ENCODE results near the gene PAX3.

DNA sequence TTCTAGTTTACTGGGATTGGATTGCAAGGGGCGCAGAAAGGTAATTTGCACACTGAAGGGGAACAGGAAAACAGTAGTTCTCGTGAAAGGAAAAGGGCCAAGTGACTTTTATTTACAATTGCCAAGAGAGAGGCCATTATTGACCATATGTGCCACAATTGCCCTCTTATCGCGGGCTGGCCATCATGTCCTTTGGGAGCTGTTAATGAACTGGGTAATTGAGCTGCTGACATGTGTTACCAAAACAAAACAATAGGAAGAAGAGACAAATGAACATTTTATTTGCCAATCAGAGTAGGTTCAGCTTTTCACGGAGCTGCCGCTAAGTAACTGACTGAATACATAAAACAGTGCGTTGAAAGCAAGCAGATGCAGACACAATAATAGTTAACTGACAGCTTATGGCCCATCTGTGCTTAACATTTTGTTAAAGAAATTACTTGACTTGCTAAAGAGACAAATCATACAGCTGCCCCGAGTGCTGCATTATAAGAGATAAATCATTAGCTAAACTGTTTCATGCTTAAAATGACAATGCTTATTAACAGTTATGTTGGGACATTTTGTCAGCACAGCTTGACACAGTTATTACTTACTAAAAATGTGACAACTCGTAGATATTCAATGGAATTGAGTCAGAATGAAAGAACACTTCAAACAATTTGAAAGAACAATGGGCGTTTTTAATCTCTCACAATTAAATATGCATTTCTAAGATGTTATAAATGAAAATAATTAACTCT, 57.5 kb downstream of the PAX3 start:
- no peak for TF ChIP-seq CTCF (IDR thresholded peaks at IDR 0.05 in 4 of 5, conservative IDR thresholded peaks at IDR 0.05 in 1 of 5)
- no peak for TF ChIP-seq POLR2A (IDR thresholded peaks at IDR 0.05)
